ENCODE results near the gene ASB15. TPM values are rescaled to one million over a fixed set of nuclear protein-coding genes. Genes with fewer than 3 reads are reported as not detected.

Gene ASB15
- total and polyA plus RNA-seq, 2 of the 4 experiments (the other 2 are of a cell fraction) = not detected

- in situ Hi-C loops (cut with MboI; ENCODE audit: low sequenced_read_pairs) (no loop called here), dilution Hi-C loops (cut with HindIII; ENCODE audit: low sequenced_read_pairs, unreplicated experiment) (no loop called here), intact Hi-C loops (cut with micrococcal nuclease) (no loop called here)
- Histone ChIP-seq H4K91ac (ENCODE audit: insufficient read depth, low read depth, low read length) (no peak overlapping the region), H4K20me1 (ENCODE audit: insufficient read depth, low read length) (no peaks in the 10 kb centered on the region), H2AK5ac (ENCODE audit: low read depth, low read length) (no peak overlapping the region), H2AFZ (replicated peaks; ENCODE audit: low read length, poor library complexity) (no peak overlapping the region), H2BK20ac (ENCODE audit: low read depth, low read length) (no peak overlapping the region), H3K23ac (ENCODE audit: low read depth, low read length) (no peak overlapping the region), H2AK9ac (replicated peaks; ENCODE audit: low read depth, low read length, poor library complexity) (no peak overlapping the region), H2BK5ac (ENCODE audit: low read depth, low read length, poor library complexity, severe bottlenecking) (no peak overlapping the region), H4K5ac (ENCODE audit: low read depth, low read length) (no peak overlapping the region), H3K27ac (ENCODE audit: insufficient read depth, low read length) (no peak overlapping the region), H3K4ac (ENCODE audit: low read depth, low read length) (no peak overlapping the region), H3K18ac (ENCODE audit: low read depth, low read length) (no peak overlapping the region), H2BK15ac (ENCODE audit: low read depth, low read length) (no peak overlapping the region), H3K4me1 (ENCODE audit: control insufficient read depth, insufficient read depth, low read length) (no peaks in the 10 kb centered on the region), H3K79me1 (ENCODE audit: low read depth in 1 of 2, low read length in 2 of 2) (no peaks in the 10 kb centered on the region), H4K8ac (ENCODE audit: low read depth in 2 of 2, low read length in 2 of 2) (no peak overlapping the region), H3K56ac (ENCODE audit: extremely low read depth, insufficient read depth, low read length) (no peak overlapping the region), H3K9me1 (ENCODE audit: insufficient read depth, low read length) (no peaks in the 10 kb centered on the region), H3K4me3 (ENCODE audit: insufficient read depth, low read depth, low read length) (no peak overlapping the region), H3K27me3 (ENCODE audit: control insufficient read depth, insufficient read depth, low read length) (no peaks in the 10 kb centered on the region; the same call in 1 of the 2 replicates), H3K9ac (ENCODE audit: low read depth, low read length) (no peak overlapping the region), H3K36me3 (ENCODE audit: control insufficient read depth, insufficient read depth, low read length) (no peaks in the 10 kb centered on the region), H2BK120ac (ENCODE audit: low read depth, low read length) (no peak overlapping the region), H3K4me2 (ENCODE audit: low read depth, low read length) (no peak overlapping the region), H3K14ac (replicated peaks; ENCODE audit: low read depth, low read length) (no peak overlapping the region), H3K9me3 (ENCODE audit: control insufficient read depth, insufficient read depth, low read length) (no peaks in the 10 kb centered on the region)
- WGBS, 2 experiments (ENCODE audit: extremely low coverage in 2 of 2, insufficient read length in 1 of 2) = no CpG with 5 or more reads among the region's 2 CpGs
- BruUV-seq (replicated peaks) = no TSS peak
- DNase-seq (no peak), ATAC-seq (ENCODE audit: low read depth) (no peak)
- POLR2A ChIA-PET (ENCODE audit: unreplicated experiment) = no interaction called here
- CTCF ChIA-PET = no interaction called here
- TF ChIP-seq MXI1 (IDR thresholded peaks at IDR 0.05; ENCODE audit: borderline replicate concordance, low read depth, low read length) = no peak
- no peak for TF ChIP-seq NFE2L2 (IDR thresholded peaks at IDR 0.05; ENCODE audit: low read depth, low read length)
- TF ChIP-seq RCOR1 (IDR thresholded peaks at IDR 0.05; ENCODE audit: insufficient replicate concordance, low read length) = no peak
- no peak for TF ChIP-seq SMC3 (IDR thresholded peaks at IDR 0.05; ENCODE audit: low read depth, low read length)
- no peak for TF ChIP-seq CTCF (conservative IDR thresholded peaks at IDR 0.05; ENCODE audit: low read depth, low read length)
- no peak for TF ChIP-seq MAZ (IDR thresholded peaks at IDR 0.05; ENCODE audit: borderline replicate concordance, low read depth, low read length)
- no peak for TF ChIP-seq FOS (IDR thresholded peaks at IDR 0.05; ENCODE audit: low read depth, low read length)
- no peak for TF ChIP-seq BHLHE40 (IDR thresholded peaks at IDR 0.05; ENCODE audit: low read depth, low read length)
- no peak for TF ChIP-seq ELK1 (IDR thresholded peaks at IDR 0.05; ENCODE audit: borderline replicate concordance, low read depth, low read length)
- TF ChIP-seq CEBPB (IDR thresholded peaks at IDR 0.05; ENCODE audit: low read depth, low read length) = no peak
- TF ChIP-seq CHD1 (IDR thresholded peaks at IDR 0.05; ENCODE audit: low read depth, low read length) = no peak
- TF ChIP-seq POLR2A (IDR thresholded peaks at IDR 0.05; ENCODE audit: low read depth, low read length) = no peak
- no peak for TF ChIP-seq MAFK (IDR thresholded peaks at IDR 0.05; ENCODE audit: low read depth, low read length)
- no peak for TF ChIP-seq USF2 (IDR thresholded peaks at IDR 0.05; ENCODE audit: low read depth, low read length)
These were observed 13.2 kb upstream of the ASB15 start for GRCh38 chr7:123588376-123588775.

Data from IMR-90 (cell line).